Measurements from ENCODE around the gene SLC35F6. TPM values are rescaled to one million over a fixed set of nuclear protein-coding genes. Genes with fewer than 3 reads are reported as not detected.

Gene SLC35F6
- total RNA-seq, 1 experiment from 2014 or later = 10.3 TPM

GRCh38 chr2:26716769-26717168 lies 47.3 kb upstream of the SLC35F6 start (continued):
- TF ChIP-seq NFYB (CRISPR knock-in tag; conservative IDR thresholded peaks at IDR 0.05; ENCODE audit: low read depth) = no peak

GRCh38 chr2:26717362-26717761 lies 46.7 kb upstream of the SLC35F6 start:
- no peak overlapping the region for H3K4me3 Mint-ChIP-seq
- ChIA-PET POLR2A (no interaction called here), CTCF (no interaction called here)
- no peak overlapping the region for H3K27ac Mint-ChIP-seq
- no peaks in the 10 kb centered on the region for H3K36me3 Mint-ChIP-seq
- no peaks in the 10 kb centered on the region for H3K9me3 Mint-ChIP-seq
- ATAC-seq = no peak
- no peak for DNase-seq (ENCODE audit: low spot score)
- no peak for TF ChIP-seq ZBTB43 (CRISPR knock-in tag; IDR thresholded peaks at IDR 0.05)
- TF ChIP-seq GTF2I (CRISPR knock-in tag; conservative IDR thresholded peaks at IDR 0.05) = no peak
- TF ChIP-seq SOX15 (CRISPR knock-in tag; IDR thresholded peaks at IDR 0.05) = no peak
- TF ChIP-seq RORB (CRISPR knock-in tag; IDR thresholded peaks at IDR 0.05) = no peak
- TF ChIP-seq MXD4 (CRISPR knock-in tag; IDR thresholded peaks at IDR 0.05; ENCODE audit: borderline replicate concordance) = no peak
- H3K4me1 Mint-ChIP-seq = peaks cover 11% of the 10 kb centered on the region
- H3K27me3 Mint-ChIP-seq (ENCODE audit: low read depth) = no peaks in the 10 kb centered on the region; the same call in 1 of the 2 replicates

GRCh38 chr2:26718949-26719686 lies 45.0 kb upstream of the SLC35F6 start:
- H3K9me3 Mint-ChIP-seq = no peaks in the 10 kb centered on the region
- TF ChIP-seq IRF2 (CRISPR knock-in tag; IDR thresholded peaks at IDR 0.05; ENCODE audit: borderline replicate concordance, low read depth) (no peak), NFATC4 (CRISPR knock-in tag; IDR thresholded peaks at IDR 0.05) (no peak), FOXP1 (CRISPR knock-in tag; IDR thresholded peaks at IDR 0.05; ENCODE audit: borderline replicate concordance) (no peak), OVOL2 (CRISPR knock-in tag; IDR thresholded peaks at IDR 0.05; ENCODE audit: borderline replicate concordance) (no peak), SOX15 (CRISPR knock-in tag; IDR thresholded peaks at IDR 0.05) (no peak), ESRRA (CRISPR knock-in tag; IDR thresholded peaks at IDR 0.05; ENCODE audit: borderline replicate concordance) (no peak), JUN (CRISPR knock-in tag; IDR thresholded peaks at IDR 0.05) (no peak), ZNF219 (CRISPR knock-in tag; IDR thresholded peaks at IDR 0.05; ENCODE audit: borderline replicate concordance) (no peak), GTF2I (CRISPR knock-in tag; conservative IDR thresholded peaks at IDR 0.05) (no peak), ZNF423 (CRISPR knock-in tag; IDR thresholded peaks at IDR 0.05) (no peak), AR (CRISPR knock-in tag; IDR thresholded peaks at IDR 0.05) (no peak), KAT7 (CRISPR knock-in tag; IDR thresholded peaks at IDR 0.05; ENCODE audit: borderline replicate concordance) (no peak), ZNF317 (CRISPR knock-in tag; IDR thresholded peaks at IDR 0.05; ENCODE audit: borderline replicate concordance, low read depth) (no peak), HMGXB4 (CRISPR knock-in tag; IDR thresholded peaks at IDR 0.05) (no peak)
- no peaks in the 10 kb centered on the region for H3K27me3 Mint-ChIP-seq (ENCODE audit: low read depth)
- H3K4me3 Mint-ChIP-seq = no peak overlapping the region
- DNase-seq (ENCODE audit: low spot score) (no peak), ATAC-seq (no peak)
- ChIA-PET CTCF (interaction anchor here (1.6 kb wide), 1 partner anchor 224 kb away, joined by 3 read pairs; no protein-coding TSS in a partner anchor), POLR2A (no interaction called here)
- no peaks in the 10 kb centered on the region for H3K36me3 Mint-ChIP-seq
- H3K27ac Mint-ChIP-seq = no peak overlapping the region
- peaks cover 11% of the 10 kb centered on the region for H3K4me1 Mint-ChIP-seq
